ENCODE data around the gene MKLN1. TPM values are rescaled to one million over a fixed set of nuclear protein-coding genes. Genes with fewer than 3 reads are reported as not detected.

The MKLN1 gene
- total and polyA plus RNA-seq, 5 donors = 16.9 to 54.8 (median 52.8) TPM

- H3K4me1 ChIP-seq (ENCODE audit: control insufficient read depth, insufficient read depth, low read length) = peaks cover 6% of the 10 kb centered on the region
- H3K27ac ChIP-seq (ENCODE audit: low read length) = no peak overlapping the region
- intact Hi-C loops (cut with DNase I) = no loop called here
- ATAC-seq (no peak), DNase-seq (no peak)
- H3K27me3 ChIP-seq (ENCODE audit: control insufficient read depth, insufficient read depth) = no peaks in the 10 kb centered on the region
- WGBS = 74% methylated on average over 2 of the region's 2 CpGs
- no peak overlapping the region for H3K4me3 ChIP-seq (ENCODE audit: low read length)
- no peaks in the 10 kb centered on the region for H3K9me3 ChIP-seq (ENCODE audit: control insufficient read depth, low read length)
Measured at GRCh38 chr7:131352032-131352431, 24.4 kb downstream of the MKLN1 start.

- Histone ChIP-seq H3K4me1 (ENCODE audit: control insufficient read depth, insufficient read depth, low read length) (peaks cover 6% of the 10 kb centered on the region), H3K4me3 (ENCODE audit: low read length) (no peak overlapping the region), H3K27ac (ENCODE audit: low read length) (no peak overlapping the region), H3K27me3 (ENCODE audit: control insufficient read depth, insufficient read depth) (no peaks in the 10 kb centered on the region), H3K9me3 (ENCODE audit: control insufficient read depth, low read length) (no peaks in the 10 kb centered on the region)
- 38% methylated on average over 3 of the region's 3 CpGs for WGBS
- DNase-seq (no peak), ATAC-seq (no peak)
- intact Hi-C loops (cut with DNase I) = no loop called here
Measured at GRCh38 chr7:131354390-131354789, 26.7 kb downstream of the MKLN1 start.

GRCh38 chr7:131355917-131356777 is 28.5 kb downstream of the MKLN1 start:
- Histone ChIP-seq H3K4me1 (ENCODE audit: control insufficient read depth, insufficient read depth, low read length) (peaks cover 6% of the 10 kb centered on the region), H3K9me3 (ENCODE audit: control insufficient read depth, low read length) (no peaks in the 10 kb centered on the region), H3K27ac (ENCODE audit: low read length) (no peak overlapping the region), H3K4me3 (ENCODE audit: low read length) (no peak overlapping the region), H3K27me3 (ENCODE audit: control insufficient read depth, insufficient read depth) (no peaks in the 10 kb centered on the region)
- intact Hi-C loops (cut with DNase I) = no loop called here
- peak in 1 of 3 donors; percentile 35 for DNase-seq
- ATAC-seq = peak; percentile 11 to 46
- WGBS = 75% methylated on average over 13 of the region's 13 CpGs

GRCh38 chr7:131357282-131357880 is 29.7 kb downstream of the MKLN1 start:
- Histone ChIP-seq H3K27me3 (ENCODE audit: control insufficient read depth, insufficient read depth) (no peaks in the 10 kb centered on the region), H3K4me1 (ENCODE audit: control insufficient read depth, insufficient read depth, low read length) (peaks cover 6% of the 10 kb centered on the region), H3K9me3 (ENCODE audit: control insufficient read depth, low read length) (no peaks in the 10 kb centered on the region), H3K4me3 (ENCODE audit: low read length) (no peak overlapping the region), H3K27ac (ENCODE audit: low read length) (no peak overlapping the region)
- DNase-seq (no peak), ATAC-seq (peak in 1 of 2 donors; percentile 29)
- intact Hi-C loops (cut with DNase I) = no loop called here
- 87% methylated on average over 3 of the region's 3 CpGs for WGBS

- no peak for DNase-seq
Measured at GRCh38 chr7:131358636-131359035, 31.0 kb downstream of the MKLN1 start.

GRCh38 chr7:131359136-131359776 is 31.6 kb downstream of the MKLN1 start:
- no peaks in the 10 kb centered on the region for H3K27me3 ChIP-seq (ENCODE audit: control insufficient read depth, insufficient read depth)
- ATAC-seq (no peak), DNase-seq (no peak)
- WGBS = 90% methylated on average over 3 of the region's 3 CpGs
- H3K4me1 ChIP-seq (ENCODE audit: control insufficient read depth, insufficient read depth, low read length) = peaks cover 6% of the 10 kb centered on the region
- no peak overlapping the region for H3K4me3 ChIP-seq (ENCODE audit: low read length)
- no peak overlapping the region for H3K27ac ChIP-seq (ENCODE audit: low read length)
- no peaks in the 10 kb centered on the region for H3K9me3 ChIP-seq (ENCODE audit: control insufficient read depth, low read length)
- intact Hi-C loops (cut with DNase I) = no loop called here

More at GRCh38 chr7:131358636-131359035, 31.0 kb downstream of the MKLN1 start:
- Histone ChIP-seq H3K4me3 (ENCODE audit: low read length) (no peak overlapping the region), H3K4me1 (ENCODE audit: control insufficient read depth, insufficient read depth, low read length) (peaks cover 6% of the 10 kb centered on the region), H3K27ac (ENCODE audit: low read length) (no peak overlapping the region), H3K9me3 (ENCODE audit: control insufficient read depth, low read length) (no peaks in the 10 kb centered on the region), H3K27me3 (ENCODE audit: control insufficient read depth, insufficient read depth) (no peaks in the 10 kb centered on the region)
- no peak for ATAC-seq
- intact Hi-C loops (cut with DNase I) = no loop called here
- 96% methylated on average over 3 of the region's 3 CpGs for WGBS

- Histone ChIP-seq H3K9me3 (ENCODE audit: control insufficient read depth, low read length) (no peaks in the 10 kb centered on the region), H3K4me3 (ENCODE audit: low read length) (no peak overlapping the region), H3K4me1 (ENCODE audit: control insufficient read depth, insufficient read depth, low read length) (peaks cover 1% of the 10 kb centered on the region), H3K27ac (ENCODE audit: low read length) (no peak overlapping the region), H3K27me3 (ENCODE audit: control insufficient read depth, insufficient read depth) (no peaks in the 10 kb centered on the region)
- no peak for DNase-seq
- intact Hi-C loops (cut with DNase I) = no loop called here
- WGBS = 50% methylated on average over 2 of the region's 2 CpGs
- ATAC-seq = no peak
Measured at GRCh38 chr7:131363719-131364118, 36.0 kb downstream of the MKLN1 start.

GRCh38 chr7:131364767-131365344 is 37.2 kb downstream of the MKLN1 start:
- no peak for DNase-seq
- intact Hi-C loops (cut with DNase I) = no loop called here
- H3K4me1 ChIP-seq (ENCODE audit: control insufficient read depth, insufficient read depth, low read length) = peaks cover 1% of the 10 kb centered on the region

GRCh38 chr7:131365838-131366237 is 38.2 kb downstream of the MKLN1 start:
- Histone ChIP-seq H3K4me1 (ENCODE audit: control insufficient read depth, insufficient read depth, low read length) (peaks cover 5% of the 10 kb centered on the region), H3K4me3 (ENCODE audit: low read length) (no peak overlapping the region), H3K9me3 (ENCODE audit: control insufficient read depth, low read length) (no peaks in the 10 kb centered on the region), H3K27me3 (ENCODE audit: control insufficient read depth, insufficient read depth) (no peaks in the 10 kb centered on the region), H3K27ac (ENCODE audit: low read length) (no peak overlapping the region)
- peak; percentile 66 to 78 for ATAC-seq
- no peak for DNase-seq
- WGBS = 22% methylated on average over 3 of the region's 3 CpGs
- intact Hi-C loops (cut with DNase I) = no loop called here

More at GRCh38 chr7:131364767-131365344, 37.2 kb downstream of the MKLN1 start:
- ATAC-seq = no peak
- no peaks in the 10 kb centered on the region for H3K9me3 ChIP-seq (ENCODE audit: control insufficient read depth, low read length)
- H3K4me3 ChIP-seq (ENCODE audit: low read length) = no peak overlapping the region
- WGBS = 98% methylated on average over 4 of the region's 4 CpGs
- no peak overlapping the region for H3K27ac ChIP-seq (ENCODE audit: low read length)
- no peaks in the 10 kb centered on the region for H3K27me3 ChIP-seq (ENCODE audit: control insufficient read depth, insufficient read depth)

GRCh38 chr7:131369354-131369753 is 41.7 kb downstream of the MKLN1 start:
- peaks cover 5% of the 10 kb centered on the region for H3K4me1 ChIP-seq (ENCODE audit: control insufficient read depth, insufficient read depth, low read length)

GRCh38 chr7:131370523-131370968 is 42.9 kb downstream of the MKLN1 start:
- no peak for ATAC-seq
- intact Hi-C loops (cut with DNase I) = no loop called here

More at GRCh38 chr7:131369354-131369753, 41.7 kb downstream of the MKLN1 start:
- ATAC-seq (no peak), DNase-seq (no peak)
- intact Hi-C loops (cut with DNase I) = no loop called here
- H3K27me3 ChIP-seq (ENCODE audit: control insufficient read depth, insufficient read depth) = no peaks in the 10 kb centered on the region
- no peak overlapping the region for H3K4me3 ChIP-seq (ENCODE audit: low read length)
- H3K27ac ChIP-seq (ENCODE audit: low read length) = no peak overlapping the region
- no peaks in the 10 kb centered on the region for H3K9me3 ChIP-seq (ENCODE audit: control insufficient read depth, low read length)

More at GRCh38 chr7:131370523-131370968, 42.9 kb downstream of the MKLN1 start:
- no peak overlapping the region for H3K4me3 ChIP-seq (ENCODE audit: low read length)
- H3K4me1 ChIP-seq (ENCODE audit: control insufficient read depth, insufficient read depth, low read length) = peaks cover 5% of the 10 kb centered on the region
- DNase-seq = no peak
- H3K27ac ChIP-seq (ENCODE audit: low read length) = no peak overlapping the region
- no peaks in the 10 kb centered on the region for H3K27me3 ChIP-seq (ENCODE audit: control insufficient read depth, insufficient read depth)
- 80% methylated on average over 1 of the region's 1 CpG for WGBS
- no peaks in the 10 kb centered on the region for H3K9me3 ChIP-seq (ENCODE audit: control insufficient read depth, low read length)

Measured in right cardiac atrium (tissue), 5 donors.